Activated CD4-positive, alpha-beta T cell treated with anti-CD3 and anti-CD28 coated beads for 48 hours (primary cell): ENCODE data around the gene LILRA6.
"Not testable (repeated sequence)": the region's sequence is repeated elsewhere in the genome, so short reads cannot be mapped to it uniquely, and the experiment has no call there.

Experiments
- DNase-seq: peaks from one replicate; pipeline ENCODE4 v3.0.0-alpha.2; 2020

Gene LILRA6

GRCh38 chr19:54229146-54229545, 13.4 kb downstream of the LILRA6 start:
- DNase-seq: no peak

GRCh38 chr19:54224619-54225018, 18.0 kb downstream of the LILRA6 start:
- not testable (repeated sequence) for DNase-seq

GRCh38 chr19:54223937-54224281, 18.7 kb downstream of the LILRA6 start:
- DNase-seq: not testable (repeated sequence)

GRCh38 chr19:54223277-54223936, 19.2 kb downstream of the LILRA6 start:
- not testable (repeated sequence) for DNase-seq

- not testable (repeated sequence) for DNase-seq
Measured at GRCh38 chr19:54222474-54223276, 19.9 kb downstream of the LILRA6 start, which contains the start of gene LILRB3. Gene LILRB3, minus strand, starts transcription at chr19:54223007. Its CDS starts 31 bp downstream, at chr19:54222976.

- not testable (repeated sequence) for DNase-seq
Measured at GRCh38 chr19:54221947-54222346, 20.6 kb downstream of the LILRA6 start.

GRCh38 chr19:54219702-54220101, 22.9 kb downstream of the LILRA6 start:
- not testable (repeated sequence) for DNase-seq

GRCh38 chr19:54218960-54219661, 23.5 kb downstream of the LILRA6 start:
- DNase-seq: no peak

- DNase-seq: no peak
Measured at GRCh38 chr19:54218259-54218658, 24.3 kb downstream of the LILRA6 start.

GRCh38 chr19:54217517-54218247, 24.9 kb downstream of the LILRA6 start:
- not testable (repeated sequence) for DNase-seq

GRCh38 chr19:54216869-54217268, 25.7 kb downstream of the LILRA6 start:
- no peak for DNase-seq

GRCh38 chr19:54214734-54215133, 27.9 kb downstream of the LILRA6 start:
- not testable (repeated sequence) for DNase-seq

GRCh38 chr19:54214217-54214616, 28.4 kb downstream of the LILRA6 start:
- DNase-seq: not testable (repeated sequence)

GRCh38 chr19:54211235-54211634, 31.4 kb downstream of the LILRA6 start:
- no peak for DNase-seq

GRCh38 chr19:54209811-54210494, 32.6 kb downstream of the LILRA6 start:
- peak; percentile 50 for DNase-seq

- peak; percentile 43 for DNase-seq
Measured at GRCh38 chr19:54209058-54209810, 33.4 kb downstream of the LILRA6 start.

GRCh38 chr19:54208784-54209057, 33.9 kb downstream of the LILRA6 start:
- no peak for DNase-seq

- DNase-seq: peak; percentile 67
Measured at GRCh38 chr19:54207983-54208783, 34.4 kb downstream of the LILRA6 start.

- DNase-seq: no peak
Measured at GRCh38 chr19:54207676-54207982, 35.0 kb downstream of the LILRA6 start.

GRCh38 chr19:54207193-54207592, 35.4 kb downstream of the LILRA6 start:
- DNase-seq: not testable (repeated sequence)

- DNase-seq: no peak
Measured at GRCh38 chr19:54206831-54207177, 35.8 kb downstream of the LILRA6 start.
